ENCODE results near the gene CDYL.

DNA sequence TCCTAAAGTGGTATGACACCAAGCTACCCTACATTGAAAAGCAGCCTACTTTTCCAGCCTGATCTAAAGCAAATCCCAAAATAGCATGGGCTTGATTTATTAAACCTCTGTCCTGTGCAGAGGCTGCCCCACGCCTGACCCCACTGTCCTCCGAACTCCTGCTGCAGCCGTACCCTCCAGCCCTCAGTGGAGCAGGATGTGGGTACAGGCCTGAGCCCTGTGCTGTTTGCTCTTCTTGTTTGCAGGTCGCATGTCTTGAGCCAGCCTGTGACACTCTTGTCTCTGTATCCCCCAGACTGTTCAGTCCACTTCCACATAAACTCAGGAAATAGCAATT lies 166.4 kb downstream of the CDYL start:
- TF ChIP-seq POLR2A (IDR thresholded peaks at IDR 0.05; ENCODE audit: low read depth, low read length) (no peak), CTCF (conservative IDR thresholded peaks at IDR 0.05; ENCODE audit: low read depth, low read length) (no peak), RCOR1 (IDR thresholded peaks at IDR 0.05; ENCODE audit: insufficient replicate concordance, low read length) (no peak), NFE2L2 (IDR thresholded peaks at IDR 0.05; ENCODE audit: low read depth, low read length) (no peak), CEBPB (IDR thresholded peaks at IDR 0.05; ENCODE audit: low read depth, low read length) (no peak), RAD21 (IDR thresholded peaks at IDR 0.05; ENCODE audit: low read length) (no peak), MAZ (IDR thresholded peaks at IDR 0.05; ENCODE audit: borderline replicate concordance, low read depth, low read length) (no peak), SMC3 (IDR thresholded peaks at IDR 0.05; ENCODE audit: low read depth, low read length) (no peak), ELK1 (IDR thresholded peaks at IDR 0.05; ENCODE audit: borderline replicate concordance, low read depth, low read length) (no peak)

Data from IMR-90 (cell line).